Measurements from ENCODE around the gene SPAG6.
A peak's percentile ranks its signal among the peaks of the same experiment; 100 is the strongest.

Gene SPAG6

DNA sequence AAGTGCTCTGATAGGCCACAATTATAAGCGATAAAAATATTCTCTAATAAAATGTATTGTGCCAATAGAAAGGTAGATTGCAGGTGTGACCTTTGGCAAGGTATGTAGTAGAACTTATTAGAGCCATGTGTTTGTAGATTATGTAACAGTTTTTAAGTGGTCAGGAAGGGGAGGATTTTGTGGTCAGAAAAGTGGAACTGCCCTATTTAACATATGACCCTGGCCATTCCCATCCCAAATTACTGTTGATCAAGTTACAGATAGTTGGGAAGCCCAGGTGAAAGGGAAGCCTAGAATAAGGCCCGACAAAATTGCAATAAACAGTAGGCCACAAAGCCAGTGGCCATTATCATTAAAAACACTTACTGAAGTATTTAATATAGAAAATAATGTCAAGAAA, 89.2 kb downstream of the SPAG6 start:
- DNase-seq (ENCODE audit: low read depth, low spot score): no peak

DNA sequence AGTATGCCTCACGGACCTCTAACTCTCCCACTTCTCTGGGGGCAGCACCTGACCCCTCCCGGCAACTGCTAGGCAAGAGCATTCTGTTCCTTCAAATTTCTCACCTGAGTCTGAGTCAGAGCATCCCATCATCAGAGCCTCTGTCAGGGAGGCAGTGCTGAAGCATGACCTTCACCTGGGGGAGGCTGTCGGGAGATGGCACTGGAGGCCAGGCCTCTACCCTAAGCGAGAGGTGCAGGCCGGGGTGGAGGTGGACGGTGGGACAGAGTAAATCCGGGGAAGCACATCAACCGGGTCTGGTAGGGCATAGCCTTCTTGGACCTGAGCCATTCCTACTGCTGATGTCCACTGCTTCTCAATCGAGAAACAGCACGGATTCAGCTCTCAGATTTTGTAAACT, 90.4 kb downstream of the SPAG6 start:
- no peak for DNase-seq (ENCODE audit: low read depth, low spot score)

DNA sequence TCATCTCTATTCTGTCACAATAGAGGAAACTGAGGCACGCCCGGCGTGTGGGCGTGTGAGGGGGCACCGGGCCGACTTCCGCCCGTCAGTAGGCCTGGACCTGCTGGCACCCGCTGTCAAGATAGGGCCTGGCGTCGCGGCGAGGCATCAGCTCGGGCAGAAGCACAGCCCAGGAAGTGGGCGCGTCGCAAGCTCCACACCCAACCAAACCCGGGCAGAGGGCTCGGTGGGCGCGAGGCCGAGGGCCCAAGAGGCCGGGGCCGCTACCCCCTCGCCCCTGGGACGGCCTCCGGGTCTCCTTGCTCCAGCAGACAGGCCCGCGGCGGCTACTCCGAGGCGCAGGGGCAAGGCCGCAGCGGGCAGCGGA, 91.2 kb downstream of the SPAG6 start:
- DNase-seq (ENCODE audit: low read depth, low spot score): no peak

DNA sequence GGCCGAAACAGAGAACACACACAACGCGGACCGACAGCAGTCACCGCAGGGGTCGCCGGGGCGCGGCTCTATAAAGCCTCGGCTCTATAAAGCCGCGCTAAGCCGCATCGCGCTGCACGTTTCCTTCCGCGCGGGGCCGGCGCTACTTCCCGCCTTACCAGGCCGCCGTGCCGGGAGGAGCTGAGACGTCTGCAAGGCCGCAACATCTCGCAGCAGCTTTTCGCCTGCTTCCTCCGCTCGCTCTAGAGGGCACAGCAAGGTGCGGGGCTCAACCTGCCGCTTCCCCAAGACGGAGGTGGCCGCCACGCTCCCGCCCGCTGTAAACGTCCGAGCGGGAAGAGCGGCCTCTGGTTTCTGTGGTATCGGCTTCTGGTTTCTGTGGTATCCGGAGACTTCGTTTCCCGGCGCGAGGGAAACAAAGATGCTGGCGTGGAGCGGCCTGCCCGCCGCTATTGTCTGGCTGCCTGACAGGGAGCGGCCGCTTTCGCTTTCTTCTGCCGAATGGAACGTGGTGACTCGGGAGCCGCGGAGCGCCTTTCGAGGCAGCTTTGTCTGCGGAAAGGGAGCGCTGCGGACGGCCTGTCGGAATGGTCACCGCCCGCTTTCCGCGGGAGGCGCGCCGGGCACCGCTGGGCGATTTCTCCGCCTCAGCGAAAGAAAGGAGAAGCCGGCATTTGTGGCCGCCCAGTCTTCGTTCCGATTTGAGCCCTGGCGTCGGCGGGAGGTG, 91.8 kb downstream of the SPAG6 start:
- DNase-seq (ENCODE audit: low read depth, low spot score): peak; percentile 75

DNA sequence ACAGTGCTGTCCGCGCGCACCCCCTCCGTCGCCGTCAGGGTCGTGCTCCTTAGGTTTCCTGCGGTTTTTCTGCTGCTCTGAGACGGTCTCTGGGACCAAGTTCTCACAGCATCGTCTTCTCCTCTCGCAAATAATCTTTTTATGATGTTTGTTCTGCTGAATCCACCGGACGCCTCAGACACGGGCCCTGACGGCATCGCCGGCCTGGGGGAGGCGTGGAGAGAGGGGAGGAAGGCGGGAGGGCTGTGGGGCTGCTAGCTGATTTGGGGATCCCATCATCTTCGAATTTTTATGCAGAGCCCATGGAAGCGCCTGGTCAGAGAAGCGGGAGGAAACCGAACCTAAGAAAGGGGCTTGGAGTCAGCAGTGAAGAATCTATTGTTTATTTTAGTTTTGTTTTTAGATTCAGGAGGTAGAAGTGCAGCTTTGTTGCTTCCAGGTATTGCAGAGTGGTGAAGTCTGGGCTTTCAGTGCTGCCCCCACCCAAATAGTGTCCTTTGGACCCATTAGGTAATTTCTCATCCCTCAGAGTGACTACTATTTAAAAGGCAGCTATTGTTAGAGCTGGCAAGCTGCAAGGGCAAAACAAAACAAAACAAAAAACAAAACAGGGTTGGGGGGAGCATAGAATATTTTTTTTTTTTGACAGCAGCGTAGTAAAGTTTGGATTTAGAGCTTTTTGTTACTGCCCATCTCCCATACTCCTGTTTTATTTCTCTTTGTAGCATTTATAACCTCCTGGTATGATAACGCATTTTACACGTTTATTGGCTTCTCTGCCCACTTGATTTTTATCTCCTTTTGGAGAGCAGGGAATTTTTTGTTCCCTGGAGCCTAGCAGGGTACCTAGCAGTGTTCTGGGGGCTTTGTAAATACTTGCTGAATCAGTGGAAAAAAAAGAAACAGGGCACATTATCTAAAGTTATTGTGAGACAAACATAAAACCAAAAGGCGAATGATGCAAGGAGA, 92.6 kb downstream of the SPAG6 start:
- DNase-seq (ENCODE audit: low read depth, low spot score): no peak

DNA sequence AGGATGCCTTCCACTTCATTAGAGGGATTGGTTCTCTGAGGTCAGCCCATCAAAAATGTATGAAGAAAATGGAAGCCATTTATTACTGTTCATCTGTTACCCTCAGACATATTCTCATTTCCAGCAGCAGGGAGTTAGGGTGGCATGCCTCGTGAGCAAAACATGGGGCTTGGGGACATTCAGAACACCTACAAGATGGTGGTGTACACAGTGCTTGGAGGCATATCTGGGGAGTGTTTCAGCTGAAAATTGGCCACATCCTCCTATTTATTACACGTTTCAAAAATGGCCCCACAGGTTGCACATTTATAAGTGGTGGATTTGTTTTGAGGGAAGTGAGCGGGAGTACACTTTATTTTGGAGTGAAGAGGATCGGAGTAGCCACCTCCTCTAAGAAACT, 93.4 kb downstream of the SPAG6 start:
- DNase-seq (ENCODE audit: low read depth, low spot score): no peak

DNA sequence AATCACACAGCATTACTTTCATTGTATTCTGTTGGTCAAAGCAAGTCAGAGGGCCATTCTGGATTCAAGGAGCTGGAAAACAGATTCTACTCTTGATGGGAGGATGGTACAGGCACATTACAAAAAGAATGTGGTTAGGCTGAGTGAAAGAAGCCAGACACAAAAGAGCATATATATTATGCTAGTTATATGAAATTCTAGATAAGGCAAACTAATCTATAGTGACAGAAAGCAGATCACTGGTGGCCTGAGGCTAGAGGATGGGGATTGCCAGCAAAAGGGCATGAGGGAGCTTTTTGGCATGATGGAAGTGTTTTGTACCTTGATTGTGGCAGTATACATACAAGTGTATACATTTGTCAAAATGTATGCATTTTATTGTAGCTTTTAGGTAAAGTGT, 96.8 kb downstream of the SPAG6 start:
- DNase-seq (ENCODE audit: low read depth, low spot score): no peak

DNA sequence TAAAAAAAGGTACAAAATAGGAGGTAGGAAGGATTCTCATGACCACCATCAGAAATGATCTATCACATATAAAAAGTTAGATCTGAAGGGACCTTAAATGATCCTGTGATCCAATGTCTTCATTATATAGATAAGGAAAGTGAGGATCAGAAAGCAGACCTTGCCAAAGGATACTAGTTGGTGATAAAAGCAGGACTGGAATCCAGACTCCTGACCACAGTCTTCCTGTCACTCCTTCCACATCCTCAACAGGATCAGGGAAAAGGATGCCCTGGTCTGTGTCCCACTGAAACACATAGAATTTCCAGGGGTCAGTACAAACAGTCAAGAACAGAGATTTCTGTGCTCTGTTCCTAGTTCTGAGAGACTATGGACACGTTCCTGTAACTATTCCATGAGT, 97.2 kb downstream of the SPAG6 start:
- DNase-seq (ENCODE audit: low read depth, low spot score): no peak

DNA sequence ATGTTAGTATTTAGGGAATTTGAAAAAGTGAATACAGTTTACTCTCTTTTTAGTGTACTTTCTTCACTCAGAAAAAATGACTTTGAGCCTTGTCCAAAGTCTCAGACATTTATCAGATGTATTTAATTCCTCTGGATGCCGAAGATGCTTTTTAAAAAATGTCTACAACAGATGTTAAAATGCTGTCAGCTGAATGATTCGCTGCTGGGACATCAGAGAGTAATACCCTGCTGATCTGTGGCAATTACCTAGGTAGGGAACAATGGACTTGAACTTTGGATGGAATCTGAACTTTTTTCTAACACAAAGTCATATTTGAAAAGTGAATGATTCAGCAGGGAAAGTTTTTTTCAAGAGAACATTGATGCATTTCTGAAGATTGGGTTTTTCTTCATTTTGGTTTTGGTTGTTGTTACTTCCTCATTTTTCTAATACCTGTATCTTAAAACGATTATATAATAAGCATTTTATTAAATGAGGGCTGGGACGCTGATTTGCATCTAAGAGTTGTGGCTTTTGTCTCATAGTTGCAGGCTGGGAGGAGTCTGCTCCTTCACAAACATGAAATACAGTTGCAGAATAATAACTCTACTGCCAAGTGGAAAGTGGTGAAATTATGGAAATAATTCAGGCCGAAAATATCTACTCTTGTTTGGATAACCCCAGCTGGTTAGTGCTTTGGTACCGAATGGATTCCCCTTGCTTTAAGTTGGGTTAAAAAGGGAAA, 98.0 kb downstream of the SPAG6 start:
- DNase-seq (ENCODE audit: low read depth, low spot score): no peak

DNA sequence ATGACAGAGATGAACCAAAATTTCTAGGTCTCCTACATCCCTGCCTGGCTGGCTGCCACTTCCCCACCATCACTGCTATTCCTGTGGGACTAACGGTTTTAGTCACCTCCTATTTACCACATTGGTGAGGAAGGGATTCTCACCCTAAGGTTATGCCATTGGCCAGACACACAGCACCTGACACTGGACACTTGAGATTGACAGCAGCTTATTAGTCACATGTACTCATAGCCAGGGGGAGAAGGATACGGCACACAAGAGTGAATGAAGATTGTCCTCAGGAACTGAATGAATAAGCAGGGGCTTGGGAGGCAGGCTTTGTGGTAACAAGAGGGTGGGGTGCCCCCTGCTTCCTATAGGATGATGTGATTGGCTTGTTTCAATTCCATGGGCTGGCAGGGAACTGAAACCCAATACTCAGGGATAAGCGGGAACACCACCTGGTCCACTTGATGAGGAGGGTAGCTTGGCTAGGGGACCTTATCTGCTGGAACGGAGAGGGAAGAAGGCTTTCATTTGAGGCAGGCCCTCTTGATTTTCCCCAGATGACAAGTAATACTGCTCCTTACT, 99.0 kb downstream of the SPAG6 start:
- no peak for DNase-seq (ENCODE audit: low read depth, low spot score)

DNA sequence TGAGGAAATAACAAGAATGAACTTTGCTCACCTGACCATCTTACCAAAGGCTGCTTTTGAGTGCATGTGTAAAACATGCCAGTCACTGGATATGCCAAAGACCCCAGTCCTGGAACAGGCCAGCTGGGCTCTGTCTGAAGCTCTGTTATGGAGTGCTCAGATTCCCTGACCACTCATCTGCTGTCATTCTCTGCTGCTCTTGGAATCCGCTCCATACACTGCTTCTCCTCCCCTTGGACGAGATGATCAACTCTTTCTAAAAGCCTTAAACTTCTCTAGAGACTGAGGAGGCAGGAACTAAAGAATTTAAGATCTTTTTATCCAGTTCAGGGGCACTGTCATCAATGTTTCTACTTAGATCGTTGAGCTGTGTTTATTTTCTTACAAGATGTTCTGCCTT, 100.2 kb downstream of the SPAG6 start:
- DNase-seq (ENCODE audit: low read depth, low spot score): no peak

DNA sequence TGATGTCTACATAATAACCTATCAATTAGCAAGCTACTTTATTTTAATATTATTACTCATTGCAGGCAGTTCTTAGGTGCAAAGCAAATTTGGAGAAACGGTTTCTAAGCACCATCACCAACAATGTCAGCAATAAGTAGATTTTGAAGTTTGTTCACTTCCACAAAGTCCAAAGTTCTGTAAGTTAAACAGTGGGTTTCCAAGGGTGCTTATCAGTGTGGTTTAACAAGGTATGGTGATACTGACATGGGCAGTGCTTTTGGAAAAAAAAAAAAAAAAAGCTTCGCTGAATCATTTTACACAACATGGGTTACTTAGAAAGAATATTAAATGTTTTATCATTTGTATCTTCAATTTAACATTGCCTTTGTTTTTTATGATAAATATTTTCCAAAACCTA, 101.8 kb downstream of the SPAG6 start:
- no peak for DNase-seq (ENCODE audit: low read depth, low spot score)

DNA sequence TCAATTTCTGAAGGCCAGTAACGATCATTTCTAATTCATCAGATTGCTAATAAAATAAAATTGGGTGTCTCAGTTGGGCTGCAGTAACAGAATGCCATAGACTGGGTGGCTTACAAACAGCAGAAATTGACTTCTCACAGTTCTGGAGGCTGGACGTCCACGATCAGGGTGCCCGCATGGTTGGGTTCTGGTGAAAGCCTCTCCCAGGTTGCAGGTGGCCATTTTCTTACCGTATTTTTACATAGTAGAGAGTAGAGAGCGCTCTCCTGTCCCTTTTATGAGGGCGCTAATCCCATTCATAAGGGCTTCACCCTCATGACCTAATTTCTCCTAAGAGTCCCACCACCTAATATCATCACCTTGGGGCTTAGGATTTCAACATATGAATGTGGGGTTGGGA, 106.0 kb downstream of the SPAG6 start:
- DNase-seq (ENCODE audit: low read depth, low spot score): no peak

DNA sequence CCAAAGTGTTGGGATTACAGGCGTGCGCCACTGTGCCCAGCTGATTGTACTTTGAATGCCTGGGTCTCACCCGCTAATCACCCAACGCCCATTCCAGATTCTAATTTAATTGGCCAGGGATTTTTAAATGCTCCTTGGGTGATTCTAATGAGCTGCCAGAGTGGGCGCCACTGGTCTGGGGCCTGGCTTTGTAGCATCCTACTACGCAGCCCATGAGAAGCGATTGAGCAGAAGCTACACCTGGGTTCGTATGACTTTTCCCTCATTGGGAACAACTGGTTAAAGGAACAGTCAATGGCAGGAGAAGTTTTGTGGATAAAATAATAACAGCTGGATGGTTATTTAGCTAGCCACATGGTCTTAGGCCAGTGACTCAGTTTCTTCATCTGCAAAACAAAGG, 108.0 kb downstream of the SPAG6 start:
- DNase-seq (ENCODE audit: low read depth, low spot score): no peak

DNA sequence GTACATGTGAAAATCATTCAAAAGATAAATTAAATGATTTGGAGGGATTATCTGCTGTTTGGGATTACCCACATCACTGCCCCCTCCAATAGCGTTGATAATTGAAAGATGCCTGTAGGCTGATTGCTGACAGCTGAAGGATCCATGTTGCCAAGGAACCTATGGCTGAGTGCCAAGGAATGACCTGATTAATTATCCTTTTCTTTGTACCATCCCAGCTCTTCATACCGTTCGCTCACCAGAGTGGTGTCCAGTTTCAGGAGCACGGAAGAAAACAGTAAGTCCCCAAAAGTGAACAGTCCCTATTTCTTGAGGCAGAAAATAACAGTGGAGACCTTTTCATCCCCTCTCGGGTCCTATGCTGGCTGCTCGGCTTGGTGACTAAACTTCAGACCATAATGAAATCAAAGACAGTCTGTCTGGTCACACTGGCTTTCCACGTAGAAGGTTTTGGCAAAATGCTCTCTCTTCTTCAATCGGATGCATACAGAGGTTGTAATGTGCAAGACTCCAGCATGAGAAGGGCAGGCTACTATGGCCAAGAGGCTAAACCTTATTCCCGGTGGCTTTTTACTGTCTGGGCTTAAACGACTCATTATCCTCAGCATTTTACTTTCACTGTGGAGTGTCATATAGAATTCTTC, 108.8 kb downstream of the SPAG6 start:
- no peak for DNase-seq (ENCODE audit: low read depth, low spot score)

DNA sequence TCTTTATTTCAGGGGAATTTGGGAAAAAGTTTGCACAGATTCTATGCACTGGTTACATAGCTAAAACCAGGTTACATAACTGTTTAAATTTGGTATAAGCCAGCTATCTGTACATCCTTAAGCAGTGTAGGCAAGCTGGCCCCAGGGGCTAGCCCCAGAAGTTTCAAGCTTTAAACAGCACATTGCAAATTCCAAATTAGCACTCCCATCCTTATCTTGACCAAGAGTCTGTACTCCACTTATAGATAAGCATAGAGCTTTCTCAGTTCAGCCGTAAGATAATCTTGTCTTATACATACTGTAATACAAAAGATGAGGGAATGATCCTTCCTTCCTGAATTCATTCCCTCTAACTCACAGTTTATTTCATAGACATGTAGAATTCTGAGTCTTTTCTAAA, 109.3 kb downstream of the SPAG6 start:
- no peak for DNase-seq (ENCODE audit: low read depth, low spot score)

DNA sequence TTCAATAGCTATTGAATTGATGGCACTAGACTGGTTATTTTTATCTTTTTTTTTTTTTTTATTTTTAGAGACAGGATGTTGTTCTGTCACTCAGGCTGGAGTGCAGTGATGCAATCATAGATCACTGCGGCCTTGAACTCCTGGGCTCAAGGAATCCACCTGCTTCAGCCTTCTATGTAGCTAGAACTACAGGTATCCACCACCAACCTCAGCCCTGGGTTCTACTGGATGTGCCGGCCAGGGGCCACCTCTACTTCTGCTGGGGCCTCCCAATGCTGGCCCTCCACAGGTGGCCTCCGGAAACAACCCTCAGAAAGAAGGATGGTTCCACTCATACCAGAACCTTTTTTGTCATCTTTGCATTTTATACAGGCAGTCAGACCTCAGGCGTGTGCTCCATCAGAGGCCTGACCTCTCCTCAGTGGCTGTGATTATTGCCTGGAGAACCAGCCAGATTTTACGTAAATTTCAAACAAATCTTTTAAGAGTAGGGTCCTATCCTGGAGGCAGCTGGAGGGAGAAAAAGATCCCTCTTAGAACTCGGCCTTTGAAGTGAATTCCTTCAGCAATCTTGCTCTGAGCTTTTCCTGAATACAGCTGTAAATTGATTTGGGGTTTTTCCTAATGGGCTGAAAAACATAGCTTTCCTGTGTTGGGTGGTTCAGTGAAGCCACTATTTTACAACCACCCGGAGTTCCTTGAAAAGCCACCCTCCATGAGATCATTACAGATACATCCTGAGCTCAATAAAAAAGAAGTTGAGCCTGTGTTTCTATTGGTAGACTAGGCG, 110.0 kb downstream of the SPAG6 start:
- no peak for DNase-seq (ENCODE audit: low read depth, low spot score)

DNA sequence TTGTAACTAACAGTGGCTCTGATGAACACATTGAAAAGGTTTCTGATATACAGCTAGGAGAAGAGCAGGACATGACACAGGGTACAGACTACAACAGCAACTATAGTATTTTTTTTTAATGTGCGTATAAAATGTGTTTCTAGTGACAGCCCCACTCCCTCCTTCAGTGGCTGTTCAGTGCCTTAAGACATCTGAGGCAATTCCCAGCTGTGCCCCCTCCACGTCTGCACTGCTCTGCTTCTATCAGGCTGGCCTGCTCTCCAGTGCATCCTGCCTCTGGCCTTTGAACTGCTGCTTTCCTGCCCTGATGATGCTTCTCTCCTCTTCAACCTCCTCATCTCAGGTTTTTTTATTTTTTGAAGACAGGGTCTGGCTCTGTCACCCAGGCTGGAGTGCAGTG, 111.2 kb downstream of the SPAG6 start:
- no peak for DNase-seq (ENCODE audit: low read depth, low spot score)

DNA sequence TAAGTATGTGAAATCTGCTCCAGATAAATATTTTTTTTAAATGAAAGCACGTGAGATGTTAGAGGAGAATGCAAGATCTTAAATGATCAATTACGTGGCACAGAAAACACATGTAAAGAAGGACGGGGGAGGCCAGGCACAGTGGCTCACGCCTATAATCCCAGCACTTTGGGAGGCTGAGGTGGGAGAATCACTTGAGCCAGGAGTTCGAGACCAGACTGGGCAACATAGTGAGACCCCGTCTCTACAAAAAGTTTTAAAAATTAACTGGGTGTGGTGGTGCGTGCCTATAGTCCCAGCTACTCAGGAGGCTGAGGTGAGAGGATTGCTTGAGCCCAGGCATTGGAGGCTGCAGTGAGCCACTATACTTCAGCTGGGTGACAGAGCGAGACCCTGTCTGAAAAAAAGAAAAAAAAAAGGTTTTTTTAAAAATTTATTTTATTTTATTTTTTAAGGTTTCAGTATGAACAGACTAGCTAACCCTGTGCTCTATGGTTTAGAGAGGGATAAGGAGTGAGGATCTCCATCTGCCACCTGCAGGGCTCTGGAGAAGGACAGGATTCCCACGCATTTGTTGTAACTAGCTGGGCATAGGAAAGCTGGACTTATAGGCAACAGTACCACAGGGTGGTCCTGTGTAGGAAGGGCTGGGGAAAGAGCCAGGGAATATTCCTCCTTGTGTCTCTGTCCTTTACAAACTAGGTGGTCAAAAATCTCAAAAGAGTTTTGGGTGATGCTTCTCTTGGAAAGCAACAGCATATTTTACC, 113.2 kb downstream of the SPAG6 start:
- DNase-seq (ENCODE audit: low read depth, low spot score): no peak

DNA sequence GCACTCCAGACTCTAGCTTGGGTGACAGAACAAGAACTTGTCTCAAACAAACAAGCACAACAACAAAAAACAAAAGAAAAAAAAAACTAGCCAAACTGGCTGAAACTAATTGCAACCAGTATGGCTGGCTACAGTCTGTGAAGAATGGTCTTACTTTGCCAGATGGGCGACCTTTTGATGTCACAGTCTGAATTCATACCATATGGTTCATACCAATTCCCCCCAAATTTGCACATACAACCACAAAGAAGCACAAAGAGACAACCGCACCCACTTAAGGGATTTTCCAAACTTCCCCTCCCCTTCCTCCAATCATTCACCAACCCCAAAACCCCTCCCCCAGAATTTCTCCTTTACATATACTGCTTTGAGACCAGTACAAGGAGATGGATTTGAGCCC, 114.2 kb downstream of the SPAG6 start:
- DNase-seq (ENCODE audit: low read depth, low spot score): no peak

Data from iPS DF 19.7 (cell line).